ENCODE results near the gene SPATA31D1. TPM values are rescaled to one million over a fixed set of nuclear protein-coding genes. Genes with fewer than 3 reads are reported as not detected.

The SPATA31D1 gene
- total and polyA plus RNA-seq, 2 experiments from 2014 or later: not detected

GRCh38 chr9:81964218-81965171 lies 24.1 kb upstream of the SPATA31D1 start:
- 70% methylated on average over 6 of the region's 6 CpGs for WGBS (ENCODE audit: low lambda C conversion rate, missing lambda C conversion rate)

GRCh38 chr9:81968026-81968425 lies 20.5 kb upstream of the SPATA31D1 start:
- Histone ChIP-seq H4K20me1 (ENCODE audit: insufficient read depth, poor library complexity, severe bottlenecking) (no peaks in the 10 kb centered on the region), H3K36me3 (replicated peaks; ENCODE audit: insufficient read depth, low read depth) (no peaks in the 10 kb centered on the region), H3K4me1 (ENCODE audit: insufficient read depth) (no peaks in the 10 kb centered on the region), H3K4me3 (no peak overlapping the region), H3K4me2 (no peak overlapping the region), H2AFZ (no peak overlapping the region), H3K79me2 (no peaks in the 10 kb centered on the region), H3K27ac (no peak overlapping the region), H3K9me2 (replicated peaks; ENCODE audit: insufficient read depth) (no peaks in the 10 kb centered on the region), H3K27me3 (no peaks in the 10 kb centered on the region), H3K9me3 (ENCODE audit: low read depth) (no peaks in the 10 kb centered on the region)
- no peak for TF ChIP-seq EZH2phosphoT487 (IDR thresholded peaks at IDR 0.05; ENCODE audit: low read depth, severe bottlenecking, unreplicated experiment)
- no peak for TF ChIP-seq CTCF (IDR thresholded peaks at IDR 0.05; ENCODE audit: poor library complexity)
- TF ChIP-seq EZH2 (IDR thresholded peaks at IDR 0.05; ENCODE audit: borderline replicate concordance): no peak
- 94% methylated on average over 3 of the region's 3 CpGs for WGBS (ENCODE audit: low lambda C conversion rate, missing lambda C conversion rate)
- no peak for DNase-seq (ENCODE audit: low spot score)

More at GRCh38 chr9:81964218-81965171, 24.1 kb upstream of the SPATA31D1 start:
- Histone ChIP-seq H3K9me2 (replicated peaks; ENCODE audit: insufficient read depth) (no peaks in the 10 kb centered on the region), H4K20me1 (ENCODE audit: insufficient read depth, poor library complexity, severe bottlenecking) (no peaks in the 10 kb centered on the region), H3K27ac (no peak overlapping the region), H3K79me2 (no peaks in the 10 kb centered on the region), H3K27me3 (no peaks in the 10 kb centered on the region), H3K9me3 (ENCODE audit: low read depth) (no peaks in the 10 kb centered on the region), H2AFZ (no peak overlapping the region), H3K4me2 (no peak overlapping the region), H3K4me1 (ENCODE audit: insufficient read depth) (no peaks in the 10 kb centered on the region), H3K36me3 (replicated peaks; ENCODE audit: insufficient read depth, low read depth) (no peaks in the 10 kb centered on the region), H3K4me3 (no peak overlapping the region)
- no peak for TF ChIP-seq EZH2 (IDR thresholded peaks at IDR 0.05; ENCODE audit: borderline replicate concordance)
- TF ChIP-seq EZH2phosphoT487 (IDR thresholded peaks at IDR 0.05; ENCODE audit: low read depth, severe bottlenecking, unreplicated experiment): no peak
- no peak for TF ChIP-seq CTCF (IDR thresholded peaks at IDR 0.05; ENCODE audit: poor library complexity)
- no peak for DNase-seq (ENCODE audit: low spot score)

GRCh38 chr9:81969971-81970370 lies 18.6 kb upstream of the SPATA31D1 start:
- Histone ChIP-seq H3K36me3 (replicated peaks; ENCODE audit: insufficient read depth, low read depth) (no peaks in the 10 kb centered on the region), H3K27me3 (no peaks in the 10 kb centered on the region), H3K9me2 (replicated peaks; ENCODE audit: insufficient read depth) (no peaks in the 10 kb centered on the region), H3K9me3 (ENCODE audit: low read depth) (no peaks in the 10 kb centered on the region), H3K79me2 (no peaks in the 10 kb centered on the region), H3K27ac (no peak overlapping the region), H3K4me3 (no peak overlapping the region), H3K4me2 (no peak overlapping the region), H2AFZ (no peak overlapping the region), H4K20me1 (ENCODE audit: insufficient read depth, poor library complexity, severe bottlenecking) (no peaks in the 10 kb centered on the region), H3K4me1 (ENCODE audit: insufficient read depth) (no peaks in the 10 kb centered on the region)
- no peak for DNase-seq (ENCODE audit: low spot score)
- TF ChIP-seq EZH2phosphoT487 (IDR thresholded peaks at IDR 0.05; ENCODE audit: low read depth, severe bottlenecking, unreplicated experiment) (no peak), CTCF (IDR thresholded peaks at IDR 0.05; ENCODE audit: poor library complexity) (no peak), EZH2 (IDR thresholded peaks at IDR 0.05; ENCODE audit: borderline replicate concordance) (no peak)

All from hepatocyte (in vitro differentiated cells).